ENCODE measurements around the gene SYTL3.
"Not testable (repeated sequence)": the region's sequence is repeated elsewhere in the genome, so short reads cannot be mapped to it uniquely, and the experiment has no call there.

The SYTL3 gene

DNA sequence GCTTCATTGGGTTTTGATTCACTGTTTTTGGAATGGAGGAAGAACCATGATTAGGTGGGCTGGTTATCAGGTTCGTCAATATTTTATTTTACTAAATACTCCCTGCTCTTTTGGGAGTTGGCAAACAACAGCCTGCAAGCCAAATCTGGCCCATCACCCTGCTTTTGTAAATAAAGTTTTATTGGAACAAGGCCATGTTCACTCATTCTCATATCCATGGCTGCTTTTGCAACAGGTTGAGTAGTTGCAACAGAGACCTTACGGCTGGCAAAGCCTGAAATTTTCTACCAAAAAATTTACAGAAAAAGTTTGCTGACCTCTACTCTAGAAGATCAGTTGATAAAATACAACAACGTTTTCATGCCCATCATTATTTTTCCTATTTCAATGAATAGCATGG, 45.1 kb downstream of the SYTL3 start:
- DNase-seq (ENCODE audit: low read depth) = no peak

DNA sequence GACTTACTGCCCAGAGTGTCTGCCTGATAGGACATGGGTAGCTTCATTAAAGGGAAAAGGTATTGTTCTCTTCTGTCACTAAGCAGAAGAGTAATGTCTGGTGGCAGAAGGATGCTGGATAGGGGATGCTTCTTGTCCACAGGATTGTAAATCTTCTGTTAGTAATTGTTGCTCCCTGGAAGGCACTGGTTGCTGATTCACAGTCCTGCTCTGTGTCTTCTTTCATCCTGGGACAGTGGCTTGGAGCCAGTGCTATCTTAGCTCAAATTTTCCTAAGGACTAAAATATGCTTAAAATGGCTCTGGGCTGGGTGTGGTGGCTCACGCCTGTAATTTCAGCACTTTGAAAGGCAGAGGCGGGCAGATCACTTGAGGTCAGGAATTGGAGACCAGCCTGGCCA, 48.0 kb downstream of the SYTL3 start:
- DNase-seq (ENCODE audit: low read depth) = no peak

DNA sequence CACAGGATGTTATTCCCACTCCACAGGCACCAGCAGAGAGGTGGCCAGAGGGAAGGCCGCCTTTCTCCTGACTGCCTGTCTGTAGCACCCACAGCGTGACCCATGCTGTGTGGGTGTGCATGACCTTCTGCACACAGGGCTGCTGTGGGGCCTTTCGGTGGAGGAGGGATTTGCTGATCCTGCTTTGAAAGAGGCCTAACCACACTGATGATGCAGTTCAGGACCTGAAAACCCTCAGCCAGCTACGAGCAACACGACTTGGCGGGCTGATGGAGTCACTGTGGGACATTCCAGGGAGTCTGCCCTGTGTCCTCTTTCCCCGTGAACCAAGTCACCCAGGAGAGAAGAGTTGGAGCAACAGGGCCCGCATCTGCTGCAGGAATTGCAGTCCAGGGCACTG, 49.1 kb downstream of the SYTL3 start:
- DNase-seq (ENCODE audit: low read depth) = no peak

DNA sequence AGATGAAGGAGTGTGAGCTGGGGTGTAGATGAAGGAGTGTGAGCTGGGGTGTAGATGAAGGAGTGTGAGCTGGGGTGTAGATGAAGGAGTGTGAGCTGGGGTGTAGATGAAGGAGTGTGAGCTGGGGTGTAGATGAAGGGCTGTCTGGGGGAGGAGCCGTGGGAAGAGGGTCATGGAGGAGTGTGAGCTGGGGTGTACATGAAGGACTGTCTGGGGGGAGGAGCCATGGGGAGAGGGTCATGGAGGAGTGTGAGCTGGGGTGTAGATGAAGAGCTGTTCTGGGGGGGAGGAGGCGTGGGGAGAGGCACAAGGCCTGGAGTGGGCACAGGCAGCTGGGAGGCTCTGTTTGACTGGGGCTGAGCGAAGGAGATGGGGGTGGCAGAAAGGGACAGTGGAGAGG, 51.4 kb downstream of the SYTL3 start:
- DNase-seq (ENCODE audit: low read depth) = not testable (repeated sequence)

DNA sequence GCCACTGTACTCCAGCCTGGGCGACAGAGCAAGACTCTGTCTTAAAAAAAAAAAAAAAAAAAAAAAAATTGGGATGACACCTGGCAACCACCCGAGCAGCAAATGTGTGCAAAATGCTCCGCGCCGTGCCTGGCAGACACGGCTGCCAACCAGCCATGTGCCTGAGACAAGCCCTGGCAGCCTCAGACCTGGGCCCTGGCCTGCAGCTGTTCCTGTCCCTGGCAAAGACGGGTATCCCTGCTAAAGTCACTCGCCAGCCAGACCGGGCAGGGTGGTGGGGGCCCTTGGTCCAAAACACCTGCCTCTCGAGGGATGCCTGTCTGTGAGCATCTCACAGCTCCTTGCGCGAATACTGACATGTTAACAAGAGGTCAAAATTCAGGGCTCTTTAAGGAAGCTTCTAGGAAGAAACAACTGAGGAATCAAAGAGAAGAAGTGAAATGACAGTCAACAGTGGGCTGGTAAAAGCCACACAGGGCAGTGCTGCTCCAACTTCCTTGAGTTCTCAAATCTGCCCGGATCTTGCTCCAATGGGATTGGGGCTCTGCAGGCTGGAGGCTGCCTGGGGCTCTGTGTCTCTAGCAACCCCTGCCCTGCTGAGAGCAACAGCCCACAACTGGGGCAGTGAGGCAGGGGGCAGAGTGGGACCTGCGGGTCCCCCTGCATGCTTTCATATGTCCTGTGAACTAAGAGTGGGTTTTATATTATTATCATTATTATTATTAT, 53.4 kb downstream of the SYTL3 start:
- no peak for DNase-seq (ENCODE audit: low read depth)

DNA sequence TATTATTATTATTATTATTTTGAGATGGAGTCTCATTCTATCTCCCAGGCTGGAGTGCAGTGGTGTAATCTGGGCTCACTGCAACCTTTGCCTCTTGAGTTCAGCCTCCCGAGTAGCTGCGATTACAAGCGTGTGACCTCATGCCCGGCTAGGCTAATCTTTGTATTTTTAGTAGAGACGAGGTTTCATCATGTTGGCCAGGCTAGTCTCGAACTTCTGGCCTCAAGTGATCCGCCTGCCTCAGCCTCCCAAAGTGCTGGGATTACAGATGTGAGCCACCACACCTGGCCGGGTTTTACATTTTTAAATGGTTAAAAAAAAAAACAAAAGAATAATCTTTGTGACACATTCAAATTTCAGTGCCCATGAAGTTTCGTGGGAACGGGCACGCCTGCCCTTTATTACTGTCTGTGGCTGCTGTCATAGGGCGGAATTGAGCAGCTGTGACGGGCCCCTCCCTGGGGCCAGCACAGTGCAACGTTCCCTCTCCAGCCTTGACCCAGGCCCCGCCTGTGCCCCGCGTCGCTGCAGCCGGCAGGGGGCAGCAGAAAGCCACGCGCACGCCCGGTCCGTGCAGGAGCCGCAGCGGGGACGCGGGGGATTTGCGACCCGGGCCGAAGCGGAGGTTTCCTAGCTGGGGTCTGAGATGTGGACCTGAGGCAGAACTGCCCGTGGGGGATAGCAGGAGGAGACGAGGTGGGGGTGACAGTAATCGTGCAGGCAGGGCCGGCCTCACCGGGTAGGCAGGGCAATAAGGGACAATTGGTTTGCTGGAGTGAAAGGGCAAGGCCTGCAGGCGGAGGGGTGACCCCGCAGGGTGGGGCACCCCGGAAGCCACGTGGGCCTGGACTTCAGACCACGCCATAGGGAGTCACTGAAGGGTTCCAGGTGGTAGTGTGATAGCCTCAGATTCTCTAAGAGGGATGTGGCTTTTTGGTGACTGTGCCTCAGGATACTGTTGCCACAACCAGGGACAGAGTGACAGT, 54.3 kb downstream of the SYTL3 start:
- peak; percentile 67 for DNase-seq (ENCODE audit: low read depth)

DNA sequence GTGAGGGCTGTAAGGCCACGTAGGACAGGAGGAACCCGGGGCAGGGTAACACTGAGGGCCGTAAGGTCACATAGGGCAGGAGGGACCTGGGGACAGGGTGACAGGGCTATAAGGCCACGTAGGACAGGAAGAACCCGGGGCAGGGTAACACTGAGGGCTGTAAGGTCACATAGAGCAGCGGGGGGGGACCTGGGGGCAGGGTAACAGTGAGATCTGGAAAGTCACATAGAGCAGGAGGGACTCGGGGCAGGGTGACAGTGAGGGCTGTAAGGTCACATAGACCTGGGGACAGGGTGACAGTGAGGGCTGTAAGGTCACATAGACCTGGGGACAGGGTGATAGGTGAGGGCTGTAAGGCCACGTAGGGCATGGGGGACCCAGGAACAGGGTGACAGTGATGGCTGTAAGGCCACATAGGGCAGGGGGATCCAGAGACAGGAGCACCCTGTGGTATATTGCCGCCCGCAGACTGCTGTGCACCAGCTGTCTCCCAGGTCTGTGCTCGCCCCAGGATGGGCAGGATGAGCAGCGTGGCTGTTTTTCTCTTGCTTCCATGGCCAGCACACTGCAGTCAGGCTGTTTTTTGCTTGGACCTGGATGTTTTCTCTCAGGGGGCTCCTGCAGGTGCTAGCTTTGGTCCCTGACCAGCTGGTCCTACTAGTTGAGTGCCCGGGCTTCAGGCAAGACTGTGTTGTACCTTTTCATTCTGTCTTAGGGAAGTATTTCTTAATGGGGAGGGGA, 55.7 kb downstream of the SYTL3 start:
- DNase-seq (ENCODE audit: low read depth) = no peak

DNA sequence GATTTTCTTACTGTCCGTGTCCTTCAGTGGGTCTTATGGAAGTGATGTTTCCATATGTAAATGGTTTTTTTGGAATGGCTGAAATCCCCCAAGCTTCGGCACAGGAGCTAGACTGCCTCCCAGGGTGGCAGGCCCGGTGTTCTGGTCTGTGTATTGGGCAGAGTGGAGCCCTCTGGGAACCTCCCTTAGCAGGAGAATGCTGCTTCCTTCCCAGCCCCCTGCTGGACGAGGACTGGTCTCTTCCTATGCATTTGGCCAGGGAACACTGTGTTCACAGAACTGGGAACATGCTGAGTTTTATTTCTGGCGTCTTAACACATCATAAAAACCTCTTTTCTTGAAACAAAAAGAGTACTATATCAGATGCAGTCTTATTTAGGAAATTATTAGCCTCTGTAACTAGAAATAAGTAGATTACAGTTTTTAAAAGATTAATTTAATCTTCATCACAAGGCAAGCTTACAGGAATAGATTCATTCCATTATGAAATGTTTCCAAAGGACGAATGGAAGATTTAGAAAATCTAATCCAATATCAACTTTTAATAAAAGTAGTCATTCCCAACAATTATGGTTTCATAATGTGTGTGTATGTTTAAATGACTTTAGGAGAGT, 56.6 kb downstream of the SYTL3 start:
- no peak for DNase-seq (ENCODE audit: low read depth)

DNA sequence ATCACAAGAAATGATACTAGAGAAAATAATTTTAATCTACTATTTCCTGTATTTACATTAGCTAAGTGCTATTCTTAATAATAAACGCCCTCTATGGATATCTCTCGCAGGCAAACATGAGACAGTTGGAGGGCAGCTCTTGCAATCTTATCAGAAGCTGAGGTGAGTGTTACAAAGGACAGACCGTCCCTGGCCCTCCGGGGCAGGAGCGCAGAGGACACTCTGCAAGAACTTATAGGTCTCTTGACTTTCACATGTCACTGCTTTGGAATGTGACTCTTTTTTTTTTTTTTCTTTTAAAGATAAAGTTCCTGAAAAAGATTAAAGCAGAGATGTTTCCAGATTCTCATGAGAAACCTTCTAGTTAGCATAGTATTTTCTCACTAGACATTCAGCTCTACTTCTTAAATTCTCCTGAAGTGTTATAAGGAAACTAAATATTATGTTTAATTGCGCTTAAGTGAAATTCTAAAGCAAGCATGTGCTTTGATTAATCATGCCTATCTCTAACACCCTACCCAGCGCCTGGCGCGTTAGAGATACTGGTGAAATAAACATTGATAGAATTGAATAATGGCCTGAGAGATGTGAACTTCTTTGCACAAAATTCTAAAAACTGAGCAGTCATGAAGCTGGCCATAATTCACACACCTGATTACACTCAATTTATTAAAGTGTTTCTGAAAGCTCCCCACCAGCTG, 57.4 kb downstream of the SYTL3 start:
- no peak for DNase-seq (ENCODE audit: low read depth)

DNA sequence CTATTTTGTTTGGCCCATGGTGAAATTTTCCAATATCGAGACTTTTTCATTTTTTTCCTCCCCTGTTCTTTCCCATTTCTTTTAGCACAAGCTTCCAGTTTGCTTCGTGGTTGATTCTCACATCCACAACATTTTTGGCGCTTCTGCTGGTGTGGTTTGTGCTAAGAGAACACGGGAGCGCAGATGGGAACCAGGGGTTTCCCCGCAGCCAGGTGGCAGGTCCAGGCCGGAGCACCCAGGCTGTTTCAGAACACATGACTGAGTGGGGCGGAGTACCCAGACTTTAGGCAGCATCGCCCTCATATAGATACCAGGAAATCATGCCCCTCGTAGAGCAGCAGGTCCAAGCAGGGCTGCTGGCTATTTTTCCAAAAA, 58.0 kb downstream of the SYTL3 start:
- DNase-seq (ENCODE audit: low read depth) = no peak

DNA sequence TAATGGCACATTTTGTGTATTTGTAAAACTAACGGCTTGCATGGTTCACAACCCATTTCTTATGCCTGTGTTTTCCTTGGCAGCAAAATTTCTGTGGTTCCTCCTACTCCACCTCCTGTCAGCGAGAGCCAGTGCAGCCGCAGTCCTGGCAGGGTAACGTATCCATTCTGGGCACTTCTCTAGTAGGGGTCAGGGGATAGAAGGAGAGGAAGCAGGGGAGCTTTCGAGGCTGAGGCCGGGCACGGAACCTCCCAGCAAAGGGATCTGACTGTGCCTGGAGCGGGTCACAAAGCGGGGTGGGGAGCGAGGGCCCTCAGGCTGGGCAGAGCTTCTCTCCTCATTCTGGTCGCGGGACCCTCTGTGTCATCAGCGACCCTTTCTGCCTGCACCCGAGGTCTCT, 58.4 kb downstream of the SYTL3 start:
- no peak for DNase-seq (ENCODE audit: low read depth)

DNA sequence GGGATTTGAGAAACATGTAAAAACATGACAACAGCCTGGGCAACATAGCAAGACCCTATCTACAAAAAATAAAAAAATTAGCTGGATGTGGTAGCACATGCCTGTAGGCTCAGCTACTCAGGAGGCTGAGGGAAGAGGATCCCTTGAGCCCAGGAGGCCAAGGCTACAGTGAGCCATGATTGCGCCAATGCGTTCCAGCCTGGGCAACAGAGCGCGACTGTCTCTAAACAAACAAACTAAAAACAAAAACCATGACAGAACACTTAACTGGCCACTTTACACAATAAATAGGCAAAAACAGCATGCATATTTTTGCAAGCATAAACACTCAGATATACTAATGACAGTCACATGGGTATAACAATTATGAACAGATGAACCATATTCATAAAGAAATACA, 60.0 kb downstream of the SYTL3 start:
- DNase-seq (ENCODE audit: low read depth) = no peak

DNA sequence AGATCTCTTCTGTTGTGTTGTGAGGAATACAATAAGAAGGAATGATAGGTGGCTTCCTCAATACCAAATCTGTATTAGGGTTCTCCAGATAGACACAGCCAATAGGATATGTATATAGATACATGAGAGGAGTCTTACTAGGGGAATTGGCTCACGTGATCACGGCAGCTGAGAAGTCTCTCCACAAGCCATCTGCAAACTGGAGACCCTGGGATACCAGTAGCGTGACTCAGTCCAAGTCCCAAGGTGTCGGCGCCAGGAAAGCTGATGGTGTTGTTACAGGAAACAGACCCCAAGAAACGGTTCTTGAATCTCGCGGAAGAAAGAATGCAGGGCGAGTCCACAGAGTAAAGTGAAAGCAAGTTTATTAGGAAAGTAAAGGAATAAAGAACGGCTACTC, 61.4 kb downstream of the SYTL3 start:
- DNase-seq (ENCODE audit: low read depth) = no peak

DNA sequence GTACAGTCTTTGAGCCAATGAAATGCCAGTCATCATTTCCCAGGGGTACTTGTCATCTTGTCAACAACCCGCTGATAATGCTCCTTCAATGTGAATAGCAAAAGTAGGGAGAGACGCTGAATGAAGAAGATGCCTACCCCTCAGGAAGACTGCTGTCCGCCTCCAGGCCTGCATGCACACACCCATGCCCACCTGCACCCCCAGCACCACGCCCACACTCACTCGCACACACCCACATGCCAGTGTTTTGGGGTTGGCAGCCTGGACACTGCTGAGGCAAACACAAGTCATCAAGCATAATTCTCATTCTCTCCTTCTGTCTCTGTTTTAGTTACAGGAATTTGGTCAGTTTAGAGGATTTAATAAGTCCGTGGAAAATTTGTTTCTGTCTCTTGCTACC, 63.6 kb downstream of the SYTL3 start:
- DNase-seq (ENCODE audit: low read depth) = no peak

DNA sequence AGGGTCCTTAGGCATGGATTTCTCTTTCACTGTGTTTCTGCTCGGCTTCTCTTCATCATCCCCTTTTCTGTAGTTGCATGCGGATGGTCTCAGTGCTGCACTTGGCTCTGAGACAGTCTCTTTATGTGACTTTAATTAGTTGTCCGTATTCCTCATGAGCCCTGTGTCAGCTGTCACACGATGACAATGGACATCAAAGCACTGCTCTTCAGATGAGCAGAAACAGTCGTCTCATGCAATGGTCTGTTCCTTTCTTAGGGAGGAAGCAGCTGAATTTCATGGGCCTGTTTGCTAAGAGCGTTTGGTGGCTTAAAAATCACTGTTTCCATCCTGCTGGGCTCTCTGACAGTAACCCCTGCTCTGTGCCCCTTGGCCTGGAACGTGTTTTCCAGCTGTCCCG, 64.9 kb downstream of the SYTL3 start:
- DNase-seq (ENCODE audit: low read depth) = no peak

DNA sequence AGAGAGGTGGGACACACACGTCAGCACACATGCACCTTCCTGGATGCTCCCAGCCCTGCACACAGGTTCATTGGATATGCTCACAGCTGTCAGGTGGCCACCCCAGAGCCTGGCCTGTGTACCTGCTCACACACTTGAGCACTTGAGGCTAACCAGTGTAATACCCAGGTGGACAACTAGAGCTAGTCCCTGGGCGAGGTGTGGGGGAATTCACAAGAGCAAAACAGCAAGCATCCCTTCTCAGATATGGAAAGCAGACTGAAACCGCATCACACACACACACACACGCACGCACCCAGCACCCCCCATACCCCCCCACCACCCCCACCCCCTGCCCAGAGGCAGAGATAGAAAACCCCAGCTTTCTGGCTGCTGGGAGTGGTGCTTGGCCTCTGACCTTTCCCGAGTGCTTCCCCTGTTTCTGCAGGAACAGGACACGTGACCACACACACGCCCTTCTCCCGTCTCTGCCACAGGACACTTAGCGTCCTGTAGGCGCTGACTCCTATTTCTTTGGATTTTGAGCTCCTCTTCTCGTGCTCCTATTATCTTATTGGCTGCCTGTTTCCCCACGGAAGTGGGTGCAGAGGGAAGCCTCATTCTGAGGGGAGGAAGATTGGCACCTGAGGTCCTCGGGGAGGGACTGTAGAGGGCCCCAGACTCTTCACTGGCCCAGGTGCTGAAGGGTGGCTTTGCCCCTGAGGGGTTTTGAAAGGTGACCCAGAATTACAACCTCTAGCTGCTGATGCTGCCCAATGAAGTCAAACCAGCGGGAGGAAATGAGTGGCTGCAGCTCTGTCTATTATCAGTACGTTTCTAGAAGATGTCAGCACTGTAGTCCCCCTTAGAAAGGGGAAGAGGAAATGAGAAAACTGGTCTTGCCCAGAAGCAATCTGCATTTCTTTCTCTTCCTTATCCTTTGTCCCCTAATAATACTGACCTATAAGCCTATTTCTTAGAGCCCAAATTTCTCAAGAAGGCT, 65.8 kb downstream of the SYTL3 start:
- no peak for DNase-seq (ENCODE audit: low read depth)

DNA sequence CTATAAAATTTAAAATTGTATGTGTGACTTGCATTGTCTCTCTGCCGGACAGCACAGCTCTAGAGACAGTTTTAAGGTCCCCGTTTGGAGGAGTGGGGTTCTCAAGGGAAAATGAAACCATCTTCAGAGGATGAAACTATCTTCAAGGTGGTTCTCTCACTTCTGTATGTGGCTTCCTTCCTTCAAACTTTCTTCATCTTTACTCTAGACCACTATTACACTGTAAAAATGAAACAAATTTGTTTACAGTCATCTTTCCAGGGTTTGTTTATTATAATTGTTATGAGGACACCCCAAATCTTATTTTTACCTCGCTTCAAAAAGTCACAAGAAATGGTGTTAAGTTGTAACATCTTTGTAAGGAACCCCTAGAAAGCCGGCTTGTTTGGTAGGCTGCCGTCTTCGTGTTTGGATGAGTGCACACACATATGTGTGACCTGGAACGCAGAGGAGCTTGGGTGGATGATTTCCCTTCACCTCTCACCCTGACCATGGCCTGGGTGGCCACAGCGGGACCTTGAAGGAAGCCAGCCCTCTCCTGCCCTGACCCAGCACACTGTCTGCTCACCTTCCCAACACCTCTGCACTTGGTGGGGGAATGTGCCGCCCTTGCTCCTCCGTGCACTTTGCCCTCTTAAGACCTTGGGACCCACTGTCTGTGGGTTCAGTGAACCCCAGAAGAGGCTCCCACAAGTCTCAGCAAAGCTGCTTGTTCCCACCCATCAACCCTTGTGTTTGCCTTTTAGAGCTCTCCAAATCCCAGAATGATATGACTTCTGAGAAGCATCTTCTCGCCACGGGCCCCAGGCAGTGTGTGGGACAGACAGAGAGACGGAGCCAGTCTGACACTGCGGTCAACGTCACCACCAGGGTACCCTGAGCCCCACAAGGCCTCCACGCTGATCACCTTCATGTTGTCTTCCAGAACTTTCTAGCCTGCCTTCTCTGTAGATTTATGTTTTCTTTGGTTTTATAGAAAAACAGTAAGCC, 67.8 kb downstream of the SYTL3 start:
- no peak for DNase-seq (ENCODE audit: low read depth)

DNA sequence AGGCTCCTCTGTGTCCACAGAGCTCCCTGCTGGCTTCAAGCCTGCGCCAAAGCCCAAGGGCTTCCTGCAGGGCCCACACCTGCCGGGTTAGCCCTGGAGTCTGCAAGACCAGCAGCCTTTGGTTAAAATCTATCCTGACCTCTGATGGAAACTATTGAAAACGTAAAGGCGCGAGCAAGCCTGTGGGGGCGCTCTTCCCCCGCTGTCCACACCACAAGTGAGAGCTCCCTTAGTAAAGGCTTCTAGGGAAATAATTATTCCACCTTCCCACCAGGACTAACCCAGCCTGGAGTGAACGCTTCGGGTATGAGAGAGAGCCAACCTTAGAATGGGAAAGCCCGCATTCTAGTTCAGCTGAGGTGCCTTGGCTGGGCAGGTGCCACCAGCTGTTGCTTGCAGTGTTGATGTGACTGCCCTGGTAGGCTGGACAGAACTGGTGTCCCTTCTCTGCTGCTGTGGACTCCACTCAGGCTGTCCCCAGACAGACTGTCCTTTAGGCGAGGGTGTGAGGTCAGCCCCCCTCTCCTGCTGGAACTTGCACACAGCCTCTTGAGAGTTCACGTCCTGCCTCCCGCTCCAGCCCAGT, 68.7 kb downstream of the SYTL3 start:
- DNase-seq (ENCODE audit: low read depth) = no peak
